NB4 (cell line): Measurements from ENCODE around the gene MAK.

ENCODE experiments used
- POLR2A ChIP-seq: IDR thresholded peaks from 2 replicates; pipeline ENCODE4 v1.6.1; 2011; ENCODE audit warnings: mild to moderate bottlenecking; ENCODE audit not compliant: insufficient read length; ENCODE audit errors: extremely low read depth
- TF ChIP-seq, protein P1 (sequence below): IDR thresholded peaks from one replicate; pipeline ENCODE4 v1.5.1; 2012; ENCODE audit warnings: low read depth, low read length

DNA sequence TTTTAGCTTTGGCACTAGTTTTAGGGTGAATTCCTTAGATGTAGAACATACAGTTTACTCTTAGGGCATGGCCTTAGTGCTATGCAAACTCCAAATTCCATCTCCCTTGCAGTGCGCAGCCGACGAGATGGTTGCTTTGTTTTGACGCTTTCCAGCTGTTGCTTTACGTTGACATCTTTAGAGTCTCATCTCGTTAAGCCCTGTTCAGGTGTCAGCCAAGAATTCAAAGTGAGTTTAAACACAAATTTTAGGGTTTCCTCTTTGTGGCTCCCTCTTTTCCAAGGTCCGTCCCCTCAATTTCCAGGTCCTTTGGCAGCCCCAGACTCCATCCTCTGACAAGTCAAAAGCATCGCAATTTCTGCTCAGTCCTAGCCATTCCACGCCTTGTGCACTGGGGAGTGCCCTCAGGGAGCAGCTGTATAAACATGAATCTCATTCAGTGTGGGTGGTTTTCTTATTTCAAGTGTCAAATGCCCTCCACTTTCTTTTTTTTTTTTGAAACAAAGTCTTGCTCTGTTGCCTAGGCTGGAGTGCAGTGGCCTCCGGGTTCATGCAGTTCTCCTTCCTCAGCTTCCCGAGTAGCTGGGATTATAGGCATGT lies 14.1 kb upstream of the MAK start:
- TF ChIP-seq POLR2A, result no peak
- TF ChIP-seq, protein P1, sequence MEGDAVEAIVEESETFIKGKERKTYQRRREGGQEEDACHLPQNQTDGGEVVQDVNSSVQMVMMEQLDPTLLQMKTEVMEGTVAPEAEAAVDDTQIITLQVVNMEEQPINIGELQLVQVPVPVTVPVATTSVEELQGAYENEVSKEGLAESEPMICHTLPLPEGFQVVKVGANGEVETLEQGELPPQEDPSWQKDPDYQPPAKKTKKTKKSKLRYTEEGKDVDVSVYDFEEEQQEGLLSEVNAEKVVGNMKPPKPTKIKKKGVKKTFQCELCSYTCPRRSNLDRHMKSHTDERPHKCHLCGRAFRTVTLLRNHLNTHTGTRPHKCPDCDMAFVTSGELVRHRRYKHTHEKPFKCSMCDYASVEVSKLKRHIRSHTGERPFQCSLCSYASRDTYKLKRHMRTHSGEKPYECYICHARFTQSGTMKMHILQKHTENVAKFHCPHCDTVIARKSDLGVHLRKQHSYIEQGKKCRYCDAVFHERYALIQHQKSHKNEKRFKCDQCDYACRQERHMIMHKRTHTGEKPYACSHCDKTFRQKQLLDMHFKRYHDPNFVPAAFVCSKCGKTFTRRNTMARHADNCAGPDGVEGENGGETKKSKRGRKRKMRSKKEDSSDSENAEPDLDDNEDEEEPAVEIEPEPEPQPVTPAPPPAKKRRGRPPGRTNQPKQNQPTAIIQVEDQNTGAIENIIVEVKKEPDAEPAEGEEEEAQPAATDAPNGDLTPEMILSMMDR, result no peak
